ENCODE data around the gene FGD2. TPM values are rescaled to one million over a fixed set of nuclear protein-coding genes. Genes with fewer than 3 reads are reported as not detected.

The FGD2 gene
- total RNA-seq, 1 donor from 2014 or later = not detected

GRCh38 chr6:37052027-37052628 lies 46.7 kb downstream of the FGD2 start:
- H3K27ac Mint-ChIP-seq (ENCODE audit: unreplicated experiment) = no peak overlapping the region
- TF ChIP-seq CTCF (conservative IDR thresholded peaks at IDR 0.05) = no peak

GRCh38 chr6:37053683-37054082 lies 48.2 kb downstream of the FGD2 start:
- Mint-ChIP-seq H3K36me3 (ENCODE audit: low read depth) (no peaks in the 10 kb centered on the region), H3K4me1 (peaks cover 12% of the 10 kb centered on the region), H3K27ac (ENCODE audit: unreplicated experiment) (no peak overlapping the region), H3K4me3 (no peak overlapping the region), H3K27me3 (ENCODE audit: low read depth) (peaks cover 3% of the 10 kb centered on the region), H3K9me3 (no peaks in the 10 kb centered on the region)
- DNase-seq (ENCODE audit: low read depth, low spot score) = no peak
- no peak for TF ChIP-seq CTCF (conservative IDR thresholded peaks at IDR 0.05)

More at GRCh38 chr6:37052027-37052628, 46.7 kb downstream of the FGD2 start:
- peaks cover 9% of the 10 kb centered on the region for H3K4me1 Mint-ChIP-seq
- no peak overlapping the region for H3K4me3 Mint-ChIP-seq
- no peaks in the 10 kb centered on the region for H3K9me3 Mint-ChIP-seq
- H3K36me3 Mint-ChIP-seq (ENCODE audit: low read depth) = no peaks in the 10 kb centered on the region
- no peak for DNase-seq (ENCODE audit: low read depth, low spot score)
- peaks cover 3% of the 10 kb centered on the region for H3K27me3 Mint-ChIP-seq (ENCODE audit: low read depth)

GRCh38 chr6:37054171-37054570 lies 48.7 kb downstream of the FGD2 start:
- no peak overlapping the region for H3K27ac Mint-ChIP-seq (ENCODE audit: unreplicated experiment)
- no peak for TF ChIP-seq CTCF (conservative IDR thresholded peaks at IDR 0.05)
- no peaks in the 10 kb centered on the region for H3K9me3 Mint-ChIP-seq
- no peak overlapping the region for H3K4me3 Mint-ChIP-seq
- H3K36me3 Mint-ChIP-seq (ENCODE audit: low read depth) = no peaks in the 10 kb centered on the region
- no peak for DNase-seq (ENCODE audit: low read depth, low spot score)
- H3K27me3 Mint-ChIP-seq (ENCODE audit: low read depth) = peaks cover 3% of the 10 kb centered on the region
- peaks cover 14% of the 10 kb centered on the region for H3K4me1 Mint-ChIP-seq

- H3K36me3 Mint-ChIP-seq (ENCODE audit: low read depth) = no peaks in the 10 kb centered on the region
- no peak overlapping the region for H3K4me3 Mint-ChIP-seq
- H3K9me3 Mint-ChIP-seq = no peaks in the 10 kb centered on the region
- H3K27ac Mint-ChIP-seq (ENCODE audit: unreplicated experiment) = no peak overlapping the region
- H3K4me1 Mint-ChIP-seq = peaks cover 18% of the 10 kb centered on the region
- no peak for TF ChIP-seq CTCF (conservative IDR thresholded peaks at IDR 0.05)
- DNase-seq (ENCODE audit: low read depth, low spot score) = no peak
- peaks cover 3% of the 10 kb centered on the region for H3K27me3 Mint-ChIP-seq (ENCODE audit: low read depth)
Observed at GRCh38 chr6:37054580-37054979, 49.1 kb downstream of the FGD2 start.

GRCh38 chr6:37056112-37056403 lies 50.6 kb downstream of the FGD2 start:
- Mint-ChIP-seq H3K4me1 (peaks cover 23% of the 10 kb centered on the region), H3K36me3 (ENCODE audit: low read depth) (no peaks in the 10 kb centered on the region), H3K27me3 (ENCODE audit: low read depth) (peaks cover 3% of the 10 kb centered on the region), H3K9me3 (no peaks in the 10 kb centered on the region), H3K27ac (ENCODE audit: unreplicated experiment) (no peak overlapping the region), H3K4me3 (no peak overlapping the region)
- no peak for TF ChIP-seq CTCF (conservative IDR thresholded peaks at IDR 0.05)
- no peak for DNase-seq (ENCODE audit: low read depth, low spot score)

All from neural crest cell (in vitro differentiated cells).